Measurements from ENCODE around the gene PARP8. TPM values are rescaled to one million over a fixed set of nuclear protein-coding genes. Genes with fewer than 3 reads are reported as not detected.

PARP8 gene
- total RNA-seq, 1 donor = 30.8 TPM

DNA sequence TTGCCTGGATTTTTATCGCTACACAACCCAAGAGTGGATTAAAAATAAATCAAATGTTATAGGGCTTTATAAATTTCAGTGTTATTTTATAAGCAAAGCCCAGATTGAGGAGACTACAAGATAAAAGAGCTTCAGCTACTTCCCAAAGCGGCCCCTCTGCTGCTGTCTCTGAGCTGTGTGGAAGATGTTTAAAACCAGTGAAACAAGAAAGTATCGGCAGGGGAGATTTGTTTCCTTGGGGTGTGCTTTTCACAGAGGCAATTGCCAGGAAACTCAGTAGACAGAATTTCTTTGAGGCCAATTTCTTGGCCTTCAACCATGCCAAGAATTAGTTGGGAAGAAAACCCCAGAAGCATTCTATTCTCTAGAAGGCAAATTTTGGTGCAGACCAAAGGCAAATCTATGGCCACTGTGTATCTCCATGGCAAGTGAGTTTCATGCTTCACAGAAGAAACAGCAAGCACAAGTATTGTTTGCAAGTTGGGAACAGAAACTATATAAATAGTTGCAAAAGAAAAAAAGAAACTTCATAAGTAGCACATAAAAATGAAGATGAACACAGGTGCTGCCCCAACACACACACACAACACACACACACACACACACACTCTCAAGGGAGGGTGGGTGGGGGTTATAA lies 197.2 kb downstream of the PARP8 start:
- DNase-seq (ENCODE audit: insufficient read length, low spot score, missing footprints) = no peak
- Histone ChIP-seq H3K27me3 (ENCODE audit: insufficient read depth, low read length) (no peaks in the 10 kb centered on the region), H3K4me2 (ENCODE audit: insufficient read depth, low read length) (no peak overlapping the region), H3K4me3 (ENCODE audit: insufficient read depth, low read length) (no peak overlapping the region), H2AFZ (ENCODE audit: low read length) (no peak overlapping the region), H4K20me1 (ENCODE audit: insufficient read depth, low read length) (no peaks in the 10 kb centered on the region), H3K4me1 (ENCODE audit: insufficient read depth, low read length) (no peaks in the 10 kb centered on the region), H3K27ac (ENCODE audit: low read depth, low read length) (no peak overlapping the region), H3K36me3 (ENCODE audit: insufficient read depth, low read length) (no peaks in the 10 kb centered on the region), H3K79me2 (ENCODE audit: insufficient read depth, low read length) (no peaks in the 10 kb centered on the region), H3K9me3 (ENCODE audit: low read depth, low read length) (no peaks in the 10 kb centered on the region)
- TF ChIP-seq CTCF (IDR thresholded peaks at IDR 0.05; ENCODE audit: extremely low read depth, low read depth, low read length) = no peak

- Histone ChIP-seq H3K4me1 (ENCODE audit: insufficient read depth, low read length) (no peaks in the 10 kb centered on the region), H2AFZ (ENCODE audit: low read length) (no peak overlapping the region), H3K4me3 (ENCODE audit: insufficient read depth, low read length) (no peak overlapping the region), H3K27ac (ENCODE audit: low read depth, low read length) (no peak overlapping the region), H3K79me2 (ENCODE audit: insufficient read depth, low read length) (no peaks in the 10 kb centered on the region), H3K27me3 (ENCODE audit: insufficient read depth, low read length) (no peaks in the 10 kb centered on the region), H3K9me3 (ENCODE audit: low read depth, low read length) (no peaks in the 10 kb centered on the region), H4K20me1 (ENCODE audit: insufficient read depth, low read length) (no peaks in the 10 kb centered on the region), H3K4me2 (ENCODE audit: insufficient read depth, low read length) (no peak overlapping the region), H3K36me3 (ENCODE audit: insufficient read depth, low read length) (no peaks in the 10 kb centered on the region)
- DNase-seq (ENCODE audit: insufficient read length, low spot score, missing footprints) = no peak
- no peak for TF ChIP-seq CTCF (IDR thresholded peaks at IDR 0.05; ENCODE audit: extremely low read depth, low read depth, low read length)
These were observed 198.0 kb downstream of the PARP8 start for GRCh38 chr5:50864466-50864865.

GRCh38 chr5:50866415-50866814 lies 200.0 kb downstream of the PARP8 start:
- Histone ChIP-seq H3K27me3 (ENCODE audit: insufficient read depth, low read length) (no peaks in the 10 kb centered on the region), H4K20me1 (ENCODE audit: insufficient read depth, low read length) (no peaks in the 10 kb centered on the region), H3K4me2 (ENCODE audit: insufficient read depth, low read length) (no peak overlapping the region), H3K79me2 (ENCODE audit: insufficient read depth, low read length) (no peaks in the 10 kb centered on the region), H2AFZ (ENCODE audit: low read length) (no peak overlapping the region), H3K4me1 (ENCODE audit: insufficient read depth, low read length) (no peaks in the 10 kb centered on the region), H3K9me3 (ENCODE audit: low read depth, low read length) (no peaks in the 10 kb centered on the region), H3K4me3 (ENCODE audit: insufficient read depth, low read length) (no peak overlapping the region), H3K27ac (ENCODE audit: low read depth, low read length) (no peak overlapping the region), H3K36me3 (ENCODE audit: insufficient read depth, low read length) (no peaks in the 10 kb centered on the region)
- no peak for TF ChIP-seq CTCF (IDR thresholded peaks at IDR 0.05; ENCODE audit: extremely low read depth, low read depth, low read length)
- DNase-seq (ENCODE audit: insufficient read length, low spot score, missing footprints) = no peak

GRCh38 chr5:50867140-50867539 lies 200.7 kb downstream of the PARP8 start:
- Histone ChIP-seq H3K79me2 (ENCODE audit: insufficient read depth, low read length) (no peaks in the 10 kb centered on the region), H3K27ac (ENCODE audit: low read depth, low read length) (no peak overlapping the region), H3K4me3 (ENCODE audit: insufficient read depth, low read length) (no peak overlapping the region), H3K4me1 (ENCODE audit: insufficient read depth, low read length) (no peaks in the 10 kb centered on the region), H4K20me1 (ENCODE audit: insufficient read depth, low read length) (no peaks in the 10 kb centered on the region), H2AFZ (ENCODE audit: low read length) (no peak overlapping the region), H3K36me3 (ENCODE audit: insufficient read depth, low read length) (no peaks in the 10 kb centered on the region), H3K27me3 (ENCODE audit: insufficient read depth, low read length) (no peaks in the 10 kb centered on the region), H3K9me3 (ENCODE audit: low read depth, low read length) (no peaks in the 10 kb centered on the region), H3K4me2 (ENCODE audit: insufficient read depth, low read length) (no peak overlapping the region)
- no peak for TF ChIP-seq CTCF (IDR thresholded peaks at IDR 0.05; ENCODE audit: extremely low read depth, low read depth, low read length)
- DNase-seq (ENCODE audit: insufficient read length, low spot score, missing footprints) = no peak

Measured in osteoblast (primary cell).